HCT116 (cell line): ENCODE results near the gene GNG2. TPM values are rescaled to one million over a fixed set of nuclear protein-coding genes. Genes with fewer than 3 reads are reported as not detected.

Experiments
- ATAC-seq: fragments of 200-7000 bp; cut with Tn5 transposase; 2 replicates; pipeline ENCODE4 v1.9.1; 2020; ENCODE audit warnings: mild to moderate bottlenecking, moderate library complexity
- BruUV-seq: library from RNA; stranded (reverse); fragments of 400-500 nt; replicated peaks from 2 replicates; lab custom pipeline; 2021; lab: Mats Ljungman, UMichigan
- CTCF ChIA-PET: fragments of 300-600 bp; sonication (Branson Sonifier 250); formaldehyde crosslinking; loops from one replicate; lab custom pipeline; 2021; ENCODE audit warnings: antibody characterized with exemption; lab: Charles Lee
- POLR2A ChIA-PET: fragments of 300-600, 350-600 bp; sonication (Branson Sonifier 250); formaldehyde crosslinking; loops from one replicate; lab custom pipeline; 2021; ENCODE audit warnings: antibody characterized with exemption; lab: Charles Lee
- RAD21 ChIA-PET, 2 experiments: fragments of 300-600 bp; sonication (Branson Sonifier 250); formaldehyde crosslinking; loops; one replicate each; lab custom pipeline; 2023; ENCODE audit warnings: low total read pairs in 2 of 2; ENCODE audit not compliant: uncharacterized antibody in 2 of 2, unreplicated experiment in 2 of 2, low non-redundant PET in 1 of 2; lab: Charles Lee
- DNase-seq: peaks from one replicate; pipeline ENCODE4 v3.0.0-alpha.2; 2010; ENCODE audit warnings: low read depth, low spot score
- H2AFZ ChIP-seq: fragments of 200-600 bp; shearing (Covaris generic), sonication (generic); 2 replicates; pipeline ENCODE4 v1.6.1; 2017; ENCODE audit warnings: low read depth, mixed run types, mixed read lengths, antibody characterized with exemption, low read length; ENCODE audit not compliant: poor library complexity, severe bottlenecking
- H3K27ac ChIP-seq: 2 replicates; pipeline ENCODE4 v1.5.1; 2012; ENCODE audit warnings: low read depth, low read length
- H3K27me3 ChIP-seq: fragments of 200-600 bp; sonication (generic); 2 replicates; pipeline ENCODE4 v1.6.1; 2016; ENCODE audit warnings: mixed run types, low read length, mixed read lengths; ENCODE audit not compliant: insufficient read depth
- H3K36me3 ChIP-seq, 2 experiments: fragments of 200-500 bp in 1 of 2; fragments of 200-600 bp in 1 of 2; sonication (Bioruptor generic) in 1 of 2; sonication (generic) in 1 of 2; 2 replicates each; pipeline versions ENCODE4 v1.5.1 to v1.6.1; 2014 to 2016; ENCODE audit warnings: low read length in 2 of 2, inconsistent platforms in 1 of 2, mixed read lengths in 1 of 2, mixed run types in 1 of 2; ENCODE audit not compliant: insufficient read depth in 2 of 2, control insufficient read depth in 1 of 2
- H3K4me1 ChIP-seq, 2 experiments: fragments of 200-600 bp in 1 of 2; sonication (generic) in 1 of 2; 2 replicates each; pipeline versions ENCODE4 v1.5.1 to v1.6.1; 2012 to 2017; ENCODE audit warnings: low read length in 2 of 2, inconsistent platforms in 1 of 2, mild to moderate bottlenecking in 1 of 2, mixed read lengths in 1 of 2, mixed run types in 1 of 2, moderate library complexity in 1 of 2; ENCODE audit not compliant: insufficient read depth in 2 of 2, control insufficient read depth in 1 of 2
- H3K4me2 ChIP-seq: fragments of 200-600 bp; sonication (generic); 2 replicates; pipeline ENCODE4 v1.6.1; 2017; ENCODE audit warnings: mixed run types, low read length, mixed read lengths
- H3K4me3 ChIP-seq, 2 experiments: fragments of 200-600 bp in 1 of 2; sonication (generic) in 1 of 2; replicated peaks in 1 of 2; 2 replicates each; pipeline ENCODE4 v1.5.1; 2011 to 2016; ENCODE audit warnings: low read length in 2 of 2, control low read depth in 1 of 2, low read depth in 1 of 2, mild to moderate bottlenecking in 1 of 2, mixed read lengths in 1 of 2, mixed run types in 1 of 2
- H3K79me2 ChIP-seq: fragments of 200-600 bp; sonication (generic); 2 replicates; pipeline ENCODE4 v1.6.1; 2017; ENCODE audit warnings: mild to moderate bottlenecking, mixed run types, low read length, moderate library complexity, mixed read lengths; ENCODE audit not compliant: insufficient read depth
- H3K9ac ChIP-seq: fragments of 200-600 bp; sonication (generic); 2 replicates; pipeline ENCODE4 v1.6.1; 2016; ENCODE audit warnings: low read length, mixed read lengths
- H3K9me2 ChIP-seq: fragments of 200-600 bp; sonication (generic), shearing (Covaris generic); 2 replicates; pipeline ENCODE4 v1.6.1; 2017; ENCODE audit warnings: mixed run types, mild to moderate bottlenecking, moderate library complexity; ENCODE audit not compliant: insufficient read depth
- H3K9me3 ChIP-seq, 2 experiments: fragments of 200-500 bp in 1 of 2; fragments of 200-600 bp in 1 of 2; sonication (Bioruptor generic) in 1 of 2; sonication (generic) in 1 of 2; 2 replicates each; pipeline ENCODE4 v1.6.1; 2014 to 2017; ENCODE audit warnings: low read length in 2 of 2, mixed read lengths in 2 of 2, inconsistent platforms in 1 of 2, low read depth in 1 of 2, mild to moderate bottlenecking in 1 of 2, mixed run types in 1 of 2, moderate library complexity in 1 of 2; ENCODE audit not compliant: control insufficient read depth in 1 of 2, insufficient read depth in 1 of 2
- H4K20me1 ChIP-seq: fragments of 200-600 bp; sonication (generic), shearing (Covaris generic); 2 replicates; pipeline ENCODE4 v1.6.1; 2017; ENCODE audit warnings: mixed run types, mild to moderate bottlenecking, moderate library complexity; ENCODE audit not compliant: insufficient read depth
- EGR1 ChIP-seq: IDR thresholded peaks from 2 replicates; pipeline ENCODE4 v1.6.1; 2012; ENCODE audit warnings: low read depth
- EZH2 ChIP-seq: fragments of 200-600 bp; sonication (generic); IDR thresholded peaks from 2 replicates; pipeline ENCODE4 v1.6.1; 2017; ENCODE audit warnings: antibody characterized with exemption, mixed run types
- JUND ChIP-seq: IDR thresholded peaks from 2 replicates; pipeline ENCODE4 v1.6.1; 2012
- RAD21 ChIP-seq: IDR thresholded peaks from 2 replicates; pipeline ENCODE4 v1.6.1; 2012; ENCODE audit warnings: low read depth, mild to moderate bottlenecking
- SRF ChIP-seq: IDR thresholded peaks from 2 replicates; pipeline ENCODE4 v1.6.1; 2012; ENCODE audit warnings: low read depth
- ZFX ChIP-seq: fragments of 450-650 bp; IDR thresholded peaks from 2 replicates; pipeline ENCODE4 v1.6.1; 2017
- ZNF274 ChIP-seq: fragments of 200-500 bp; sonication (Bioruptor generic); IDR thresholded peaks from 2 replicates; pipeline ENCODE4 v1.6.1; 2014; ENCODE audit warnings: mild to moderate bottlenecking, low read depth, low read length, inconsistent platforms
- intact Hi-C: fragments of 100-400 bp; cut with micrococcal nuclease; formaldehyde crosslinking; loops from 2 replicates; pipeline ENCODE4 v1.10.0; 2022
- total RNA-seq: library from RNA; stranded (reverse); gene quantifications from one replicate; pipeline ENCODE4 v1.2.1, GENCODE V29; 2021; ENCODE audit not compliant: unreplicated experiment
- TF ChIP-seq, protein P1 (sequence below): IDR thresholded peaks from 2 replicates; pipeline ENCODE4 v1.6.1; 2012

The GNG2 gene
- total RNA-seq, 1 experiment from 2014 or later: 0.74 TPM

DNA sequence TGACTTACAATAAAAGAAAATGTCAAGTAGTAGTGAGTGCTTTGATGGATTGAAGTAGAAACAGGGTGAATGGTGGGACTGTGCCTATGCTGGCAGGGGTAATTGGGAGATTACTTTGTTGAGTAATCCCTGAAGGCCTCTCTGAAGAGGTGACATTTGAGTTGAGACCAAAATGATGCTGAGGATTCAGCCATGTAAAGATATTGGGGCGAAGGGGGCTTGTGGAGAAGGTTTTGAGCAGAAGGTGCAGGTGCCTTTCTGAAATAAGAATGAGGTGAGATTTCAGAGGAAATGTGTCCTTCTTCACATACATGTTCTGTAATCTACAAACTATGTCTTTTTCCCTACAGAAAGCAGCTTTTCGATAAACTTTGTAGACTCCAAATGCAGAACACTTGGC lies 8.0 kb downstream of the GNG2 start:
- Histone ChIP-seq H2AFZ (no peak overlapping the region), H3K4me1 (peaks cover 6 to 8% of the 10 kb centered on the region in 2 experiments), H3K36me3 (no peaks in the 10 kb centered on the region), H4K20me1 (no peaks in the 10 kb centered on the region), H3K4me2 (no peak overlapping the region), H3K9ac (no peak overlapping the region), H3K79me2 (no peaks in the 10 kb centered on the region), H3K4me3 (no peak overlapping the region), H3K27me3 (no peaks in the 10 kb centered on the region), H3K9me2 (no peaks in the 10 kb centered on the region), H3K9me3 (no peaks in the 10 kb centered on the region), H3K27ac (no peak overlapping the region)
- BruUV-seq: no TSS peak
- ChIA-PET RAD21 (no interaction called here), POLR2A (no interaction called here), CTCF (no interaction called here)
- ATAC-seq: no peak
- DNase-seq: no peak
- intact Hi-C loops: no loop called here
- TF ChIP-seq SRF (no peak), JUND (no peak)

DNA sequence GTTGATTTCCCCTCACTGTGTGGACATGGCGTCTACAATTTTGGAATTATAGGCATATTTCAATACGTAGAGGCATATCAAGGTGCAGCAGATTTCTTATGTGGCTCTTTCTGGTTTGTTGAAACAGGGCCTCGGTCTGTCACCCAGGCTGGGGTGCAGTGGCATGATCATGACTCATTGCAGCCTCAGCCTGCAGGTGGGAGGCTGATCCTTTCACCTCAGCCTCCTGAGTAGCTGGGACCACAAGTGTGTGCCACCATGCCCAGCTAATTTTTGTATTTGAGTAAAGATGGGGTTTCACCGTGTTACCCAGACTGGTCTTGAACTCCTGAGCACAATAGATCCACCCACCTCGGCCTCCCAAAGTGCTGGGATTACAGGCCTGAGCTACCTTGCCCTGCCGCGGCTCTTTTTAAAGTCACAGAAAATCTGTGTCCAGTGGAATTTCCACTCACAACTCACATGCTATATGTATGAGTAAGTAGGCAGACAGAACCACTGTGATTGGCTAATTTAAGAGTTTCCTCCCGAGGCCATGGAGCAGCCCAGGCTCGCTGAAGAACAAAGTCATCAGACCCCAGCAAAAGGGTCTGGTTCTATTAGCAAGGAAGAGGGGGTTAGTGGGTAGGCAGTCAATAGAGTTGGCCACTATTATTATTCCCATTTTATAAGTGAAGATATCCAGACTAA lies 9.1 kb downstream of the GNG2 start:
- no TSS peak for BruUV-seq
- TF ChIP-seq EZH2 (no peak), EGR1 (no peak), SRF (no peak), ZFX (no peak), ZNF274 (no peak), RAD21 (no peak)
- TF ChIP-seq, protein P1, sequence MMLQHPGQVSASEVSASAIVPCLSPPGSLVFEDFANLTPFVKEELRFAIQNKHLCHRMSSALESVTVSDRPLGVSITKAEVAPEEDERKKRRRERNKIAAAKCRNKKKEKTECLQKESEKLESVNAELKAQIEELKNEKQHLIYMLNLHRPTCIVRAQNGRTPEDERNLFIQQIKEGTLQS: no peak
- Histone ChIP-seq H3K9me3 (no peaks in the 10 kb centered on the region), H3K4me3 (no peak overlapping the region), H2AFZ (no peak overlapping the region), H3K9ac (no peak overlapping the region), H3K79me2 (no peaks in the 10 kb centered on the region), H3K9me2 (no peaks in the 10 kb centered on the region), H3K27me3 (no peaks in the 10 kb centered on the region), H3K36me3 (no peaks in the 10 kb centered on the region), H3K4me2 (no peak overlapping the region), H3K27ac (no peak overlapping the region), H4K20me1 (no peaks in the 10 kb centered on the region), H3K4me1 (peaks cover 8 to 12% of the 10 kb centered on the region in 2 experiments)
- intact Hi-C loops: no loop called here
- DNase-seq (no peak), ATAC-seq (no peak)
- CTCF ChIA-PET: no interaction called here
- POLR2A ChIA-PET: no interaction called here
- RAD21 ChIA-PET: no interaction called here
